NB4 (cell line): ENCODE data around the gene CIDEB.

Experiments used
- DNase-seq: peaks from one replicate; pipeline ENCODE4 v3.0.0; 2010; ENCODE audit warnings: low read depth
- H3K4me3 ChIP-seq: one replicate; pipeline ENCODE4 v1.5.1; 2011; ENCODE audit warnings: mild to moderate bottlenecking, low read depth, low read length, moderate library complexity
- MYC ChIP-seq: IDR thresholded peaks from 2 replicates; pipeline ENCODE4 v1.6.1; 2011; ENCODE audit warnings: low read depth, low read length
- POLR2A ChIP-seq: IDR thresholded peaks from 2 replicates; pipeline ENCODE4 v1.6.1; 2011; ENCODE audit warnings: mild to moderate bottlenecking; ENCODE audit not compliant: insufficient read length; ENCODE audit errors: extremely low read depth
- TF ChIP-seq, protein P1 (sequence below): IDR thresholded peaks from 2 replicates; pipeline ENCODE4 v1.6.1; 2011; ENCODE audit warnings: low read depth, low read length
- TF ChIP-seq, protein P2 (sequence below): IDR thresholded peaks from one replicate; pipeline ENCODE4 v1.5.1; 2012; ENCODE audit warnings: low read depth, low read length

The CIDEB gene

GRCh38 chr14:24315243-24315806 is 7.5 kb upstream of the CIDEB start:
- no peak for DNase-seq
- H3K4me3 ChIP-seq: no peak overlapping the region
- TF ChIP-seq, protein P1, sequence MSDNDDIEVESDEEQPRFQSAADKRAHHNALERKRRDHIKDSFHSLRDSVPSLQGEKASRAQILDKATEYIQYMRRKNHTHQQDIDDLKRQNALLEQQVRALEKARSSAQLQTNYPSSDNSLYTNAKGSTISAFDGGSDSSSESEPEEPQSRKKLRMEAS: no peak
- TF ChIP-seq MYC: no peak
- TF ChIP-seq, protein P2, sequence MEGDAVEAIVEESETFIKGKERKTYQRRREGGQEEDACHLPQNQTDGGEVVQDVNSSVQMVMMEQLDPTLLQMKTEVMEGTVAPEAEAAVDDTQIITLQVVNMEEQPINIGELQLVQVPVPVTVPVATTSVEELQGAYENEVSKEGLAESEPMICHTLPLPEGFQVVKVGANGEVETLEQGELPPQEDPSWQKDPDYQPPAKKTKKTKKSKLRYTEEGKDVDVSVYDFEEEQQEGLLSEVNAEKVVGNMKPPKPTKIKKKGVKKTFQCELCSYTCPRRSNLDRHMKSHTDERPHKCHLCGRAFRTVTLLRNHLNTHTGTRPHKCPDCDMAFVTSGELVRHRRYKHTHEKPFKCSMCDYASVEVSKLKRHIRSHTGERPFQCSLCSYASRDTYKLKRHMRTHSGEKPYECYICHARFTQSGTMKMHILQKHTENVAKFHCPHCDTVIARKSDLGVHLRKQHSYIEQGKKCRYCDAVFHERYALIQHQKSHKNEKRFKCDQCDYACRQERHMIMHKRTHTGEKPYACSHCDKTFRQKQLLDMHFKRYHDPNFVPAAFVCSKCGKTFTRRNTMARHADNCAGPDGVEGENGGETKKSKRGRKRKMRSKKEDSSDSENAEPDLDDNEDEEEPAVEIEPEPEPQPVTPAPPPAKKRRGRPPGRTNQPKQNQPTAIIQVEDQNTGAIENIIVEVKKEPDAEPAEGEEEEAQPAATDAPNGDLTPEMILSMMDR: no peak
- no peak for TF ChIP-seq POLR2A

DNA sequence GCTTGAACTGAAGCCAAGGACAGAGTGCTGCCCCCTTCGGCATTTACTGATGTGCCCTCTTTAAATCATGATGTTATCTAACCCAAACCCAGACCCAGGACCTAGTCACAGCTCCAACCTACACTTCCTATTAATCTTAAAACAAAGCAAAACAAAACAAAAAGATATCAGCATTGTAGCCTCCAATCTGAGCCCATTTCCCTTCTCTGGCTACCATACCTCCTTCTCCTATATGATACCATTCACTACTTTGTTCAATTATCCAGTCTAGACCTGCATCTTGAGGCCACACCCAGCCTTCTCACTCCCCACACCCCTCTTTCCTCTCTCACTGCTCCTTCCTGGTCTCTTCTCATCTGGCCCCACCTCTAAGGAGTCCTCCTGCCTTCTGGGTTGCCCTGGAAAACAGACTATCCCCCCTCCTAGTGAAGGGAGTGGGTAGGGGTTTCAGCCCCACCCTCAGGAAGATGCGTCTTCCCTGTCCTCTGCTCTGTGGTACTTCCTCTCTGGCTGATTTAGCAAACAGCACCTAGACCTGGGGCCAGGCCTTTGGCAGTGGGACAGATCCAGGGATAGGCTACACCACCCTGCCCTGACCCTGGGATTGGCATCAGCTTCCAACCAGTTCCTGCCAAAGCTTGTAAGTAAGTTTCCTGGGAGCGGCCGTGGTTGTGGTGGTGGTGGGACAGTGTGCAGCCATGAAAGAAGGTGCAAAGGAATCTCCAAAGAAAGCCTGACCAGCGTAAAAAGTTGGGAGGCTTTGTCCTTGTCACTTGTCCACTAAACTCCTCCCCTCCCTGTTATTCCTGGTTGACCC is 6.8 kb upstream of the CIDEB start:
- no peak overlapping the region for H3K4me3 ChIP-seq
- TF ChIP-seq MYC: no peak
- TF ChIP-seq, protein P2: no peak
- TF ChIP-seq POLR2A: no peak
- TF ChIP-seq, protein P1: no peak
- DNase-seq: no peak

DNA sequence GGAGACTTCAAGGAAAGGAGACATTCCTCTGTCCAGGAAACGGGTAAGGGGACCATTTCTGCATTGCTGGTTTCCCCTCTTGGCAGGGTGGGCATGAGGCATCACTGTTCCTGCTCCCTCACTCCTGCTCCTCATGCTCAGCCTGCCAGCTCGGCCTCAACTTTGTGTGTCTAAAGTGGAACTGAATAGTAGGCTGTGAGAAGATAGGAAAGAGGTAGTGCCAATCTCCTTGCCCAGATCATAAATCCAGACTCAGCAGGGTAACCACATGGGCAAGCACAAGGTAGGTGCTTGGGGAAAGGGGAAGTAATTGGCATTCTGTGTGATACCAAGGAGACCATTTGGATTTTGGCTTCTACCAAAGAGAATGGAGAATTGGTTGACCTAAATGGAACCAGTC is 6.1 kb upstream of the CIDEB start:
- TF ChIP-seq MYC: no peak
- TF ChIP-seq, protein P2: no peak
- TF ChIP-seq, protein P1: no peak; the same call in 1 of the 2 replicates
- TF ChIP-seq POLR2A: no peak
- no peak overlapping the region for H3K4me3 ChIP-seq
- DNase-seq: peak; percentile 20

GRCh38 chr14:24312736-24313507 is 5.1 kb upstream of the CIDEB start:
- peak; percentile 74 for DNase-seq
- H3K4me3 ChIP-seq: no peak overlapping the region
- TF ChIP-seq, protein P2: no peak
- TF ChIP-seq, protein P1: no peak
- TF ChIP-seq POLR2A (no peak), MYC (peak; percentile 28; the same call in 1 of the 2 replicates)

DNA sequence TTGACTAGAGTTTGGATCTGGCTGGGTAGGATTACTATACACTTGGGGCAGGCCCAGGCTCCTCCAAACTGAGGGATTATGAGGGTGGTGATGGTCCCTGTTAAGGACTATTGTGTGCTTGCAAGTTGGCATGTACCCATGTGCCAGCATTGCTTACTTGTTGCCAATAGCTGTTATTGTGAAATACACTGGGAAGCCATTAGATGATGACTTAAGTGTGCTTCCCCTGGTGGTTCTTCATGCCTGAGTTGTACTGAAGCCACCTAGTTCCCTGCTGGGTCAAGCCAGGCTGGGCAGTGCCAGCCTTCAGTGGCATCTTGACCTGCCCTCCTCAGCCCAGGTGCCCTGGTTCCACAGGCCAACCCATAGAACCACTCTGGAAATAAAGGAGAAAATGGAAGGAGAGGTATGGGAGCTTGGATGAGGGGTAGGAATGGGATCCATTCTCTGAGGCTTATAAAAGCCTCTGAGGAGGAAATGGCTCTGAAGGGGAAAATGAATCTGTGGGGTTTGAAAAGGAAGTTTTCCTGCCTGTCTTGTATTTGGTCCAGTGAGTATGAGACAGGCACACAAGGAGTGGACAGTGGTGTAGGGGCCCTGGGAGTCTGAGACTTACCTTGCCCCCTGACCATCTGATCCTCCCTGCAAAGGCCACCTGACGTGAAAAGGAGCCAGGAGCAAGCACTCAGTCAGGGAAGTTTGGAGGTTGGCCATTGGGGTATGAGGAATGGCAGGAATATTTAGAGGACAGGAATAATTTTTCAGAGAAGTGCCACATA is 4.2 kb upstream of the CIDEB start:
- peak overlapping the region; percentile 63 for H3K4me3 ChIP-seq
- TF ChIP-seq, protein P1: no peak
- TF ChIP-seq MYC: 0 out of 2 replicates have a peak, but pooled peaks have one; percentile 9
- peak; percentile 58 for DNase-seq
